Activated effector memory CD4-positive, alpha-beta T cell treated with anti-CD3 and anti-CD28 coated beads, Interleukin-2, amount 50 U/mL, for 16 hours (primary cell): Measurements from ENCODE around the gene GPR55.

Experiments
- DNase-seq: peaks from one replicate; pipeline ENCODE4 v3.0.0-alpha.2; 2020

Gene GPR55

DNA sequence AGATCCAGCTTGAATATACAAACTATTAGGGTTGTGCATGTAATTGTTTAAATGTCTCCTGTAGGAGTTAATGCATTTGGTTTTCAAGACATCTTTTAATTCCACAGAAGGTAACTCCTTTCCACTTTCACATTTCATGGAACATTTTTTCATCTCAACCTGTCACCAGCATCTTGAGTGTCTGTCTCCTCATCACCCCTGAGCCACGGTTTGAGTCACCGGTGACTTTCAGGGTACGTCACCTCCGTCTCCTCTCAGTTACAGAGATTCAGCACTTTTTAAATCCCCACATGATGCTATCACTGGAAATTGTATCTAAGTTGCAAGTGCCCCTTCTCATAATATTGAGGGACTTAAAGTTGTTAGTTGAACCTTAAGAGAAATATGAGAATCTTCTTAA is 25.3 kb downstream of the GPR55 start:
- DNase-seq, result peak; percentile 79

DNA sequence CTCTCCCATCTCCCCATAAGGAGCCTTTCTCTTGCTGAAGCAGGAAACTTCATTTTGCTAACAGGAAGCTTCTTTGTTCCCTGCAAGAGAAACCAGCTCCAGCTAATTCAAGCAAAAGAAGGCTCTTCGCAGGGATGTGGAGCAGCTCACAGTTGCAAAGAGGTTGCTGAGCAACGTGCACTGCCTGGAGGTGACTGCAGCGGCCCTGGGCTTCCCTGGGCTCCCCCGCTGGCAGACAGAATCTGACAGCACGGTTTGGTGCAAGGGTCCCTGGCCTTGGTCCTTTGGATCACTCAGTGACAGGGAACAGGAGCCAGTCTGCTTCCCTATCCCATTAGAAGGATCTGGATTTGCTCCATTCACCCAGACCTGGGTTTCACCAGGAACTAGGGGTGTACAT is 25.8 kb downstream of the GPR55 start:
- peak; percentile 25 for DNase-seq

DNA sequence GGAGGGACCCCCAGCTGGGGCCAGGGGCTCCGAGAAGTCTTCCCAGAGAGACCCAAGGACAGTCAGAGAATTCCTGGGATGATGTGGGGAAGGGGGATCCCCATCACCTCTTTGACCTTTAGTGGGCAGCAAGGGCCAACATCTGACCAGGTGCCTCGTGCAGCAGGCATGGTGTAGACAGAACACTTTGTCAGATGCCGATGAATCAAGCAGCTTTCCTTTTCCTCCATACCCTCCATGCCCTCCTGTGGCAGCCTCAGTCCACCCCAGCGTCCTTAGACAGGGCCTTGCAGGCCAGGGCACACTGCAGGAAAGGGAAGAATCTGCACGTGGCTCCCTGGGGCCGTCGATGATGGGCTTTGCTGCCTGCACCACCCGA is 26.3 kb downstream of the GPR55 start:
- peak; percentile 60 for DNase-seq

DNA sequence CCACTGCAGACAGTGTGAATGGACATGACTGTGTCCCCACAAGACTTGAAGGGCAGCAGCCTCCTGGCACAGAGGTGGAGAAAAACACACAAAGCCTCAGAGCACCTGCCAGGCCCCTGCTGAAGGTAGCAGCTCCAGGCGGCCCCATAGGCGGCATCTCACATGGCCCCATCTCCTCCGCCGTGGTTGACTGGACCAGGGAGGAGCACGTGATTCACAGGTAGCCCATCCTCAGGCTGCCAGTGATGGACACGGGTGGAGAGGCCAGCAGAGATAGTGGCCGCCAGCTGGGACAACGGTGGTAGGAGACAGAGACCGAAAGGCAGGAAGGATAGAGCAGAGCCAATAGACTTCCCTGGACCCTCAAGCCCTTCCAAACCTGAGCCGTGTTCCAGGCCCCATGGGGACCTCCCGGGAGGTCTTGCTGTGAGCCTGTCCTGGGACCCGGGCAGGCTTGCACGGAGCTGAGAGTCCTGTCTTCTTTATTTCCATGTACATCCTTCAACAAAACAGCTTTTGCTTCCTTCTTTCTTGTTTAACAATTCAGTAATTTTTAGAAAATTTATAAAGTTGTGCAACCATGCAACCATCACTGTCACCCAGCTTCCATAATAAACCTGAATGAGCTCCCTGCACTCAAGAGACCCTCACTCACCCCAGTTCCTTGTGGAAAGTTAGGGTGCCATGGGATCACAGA is 26.9 kb downstream of the GPR55 start:
- peak; percentile 60 for DNase-seq

DNA sequence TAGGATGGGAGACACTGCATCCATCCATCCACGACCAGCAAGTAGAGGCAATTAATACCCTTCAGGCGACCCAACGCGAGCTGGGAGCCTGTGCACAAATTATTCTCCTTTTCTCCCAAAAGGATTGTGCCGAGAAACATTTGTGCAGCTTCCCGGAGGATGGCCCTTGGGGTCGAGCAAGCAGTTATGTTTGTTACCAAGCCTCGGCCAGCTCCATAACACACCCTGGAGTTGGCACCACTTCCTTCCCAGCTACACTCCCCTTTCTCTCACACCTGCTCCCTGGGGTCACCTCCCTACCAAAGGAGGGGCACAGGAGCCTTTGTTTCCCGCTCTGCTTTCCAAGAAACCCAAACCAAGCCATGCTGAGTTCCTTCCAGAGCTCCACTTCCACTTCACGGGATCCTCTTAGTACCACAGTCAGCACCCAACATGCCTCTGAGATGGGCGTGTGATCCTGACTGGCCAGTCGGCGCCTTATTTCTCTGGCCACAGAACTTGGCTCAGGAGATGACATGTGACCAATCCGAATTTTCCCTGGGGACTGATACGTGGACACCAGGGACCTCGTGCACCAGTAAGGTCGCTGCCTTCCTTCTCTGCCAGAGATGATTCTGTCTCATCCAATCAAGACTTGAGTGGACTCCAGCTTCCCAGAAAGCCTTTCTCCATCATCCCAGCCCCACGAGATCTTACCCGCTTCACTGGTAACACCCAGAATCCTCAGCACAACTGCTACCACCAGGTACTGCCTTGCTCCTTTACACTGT is 28.5 kb downstream of the GPR55 start:
- peak; percentile 37 for DNase-seq

DNA sequence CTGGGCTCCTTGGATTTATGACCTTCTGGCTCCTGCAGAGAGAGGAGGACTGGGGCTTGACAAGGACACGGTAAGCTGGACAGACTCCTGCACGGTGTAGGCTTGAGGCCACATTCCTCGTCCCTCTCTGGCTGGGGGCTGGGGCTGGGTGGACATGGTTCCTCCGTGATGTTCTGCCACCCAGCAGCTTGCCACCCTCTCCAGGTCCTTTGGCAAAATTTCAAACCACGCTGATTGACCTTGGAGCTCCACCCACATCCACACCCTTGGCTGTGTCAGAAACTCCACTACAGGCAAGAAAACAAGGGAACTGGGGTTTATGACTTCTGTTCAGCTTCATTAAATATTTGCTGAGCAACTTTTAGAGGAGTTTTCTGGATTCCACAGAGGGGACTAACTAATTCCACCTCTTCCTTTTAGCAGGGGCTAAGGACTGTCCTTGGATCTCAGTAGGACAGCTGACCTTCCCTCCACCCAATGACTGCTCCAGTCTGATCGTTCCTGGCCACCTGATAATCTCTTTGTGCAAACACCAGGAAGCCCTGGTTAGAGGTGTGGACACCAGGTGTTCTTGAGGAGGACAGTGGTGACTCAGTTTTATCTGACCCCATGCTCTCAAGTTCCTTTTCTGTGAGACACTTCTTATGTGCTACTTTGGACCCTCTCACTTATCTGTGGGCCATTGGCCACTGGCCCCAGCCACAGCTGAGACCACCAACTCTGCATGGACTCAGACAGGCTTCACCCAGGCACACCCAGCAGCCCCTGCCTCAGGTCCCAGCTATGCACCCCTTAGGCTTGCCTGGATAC is 29.3 kb downstream of the GPR55 start:
- no peak for DNase-seq

DNA sequence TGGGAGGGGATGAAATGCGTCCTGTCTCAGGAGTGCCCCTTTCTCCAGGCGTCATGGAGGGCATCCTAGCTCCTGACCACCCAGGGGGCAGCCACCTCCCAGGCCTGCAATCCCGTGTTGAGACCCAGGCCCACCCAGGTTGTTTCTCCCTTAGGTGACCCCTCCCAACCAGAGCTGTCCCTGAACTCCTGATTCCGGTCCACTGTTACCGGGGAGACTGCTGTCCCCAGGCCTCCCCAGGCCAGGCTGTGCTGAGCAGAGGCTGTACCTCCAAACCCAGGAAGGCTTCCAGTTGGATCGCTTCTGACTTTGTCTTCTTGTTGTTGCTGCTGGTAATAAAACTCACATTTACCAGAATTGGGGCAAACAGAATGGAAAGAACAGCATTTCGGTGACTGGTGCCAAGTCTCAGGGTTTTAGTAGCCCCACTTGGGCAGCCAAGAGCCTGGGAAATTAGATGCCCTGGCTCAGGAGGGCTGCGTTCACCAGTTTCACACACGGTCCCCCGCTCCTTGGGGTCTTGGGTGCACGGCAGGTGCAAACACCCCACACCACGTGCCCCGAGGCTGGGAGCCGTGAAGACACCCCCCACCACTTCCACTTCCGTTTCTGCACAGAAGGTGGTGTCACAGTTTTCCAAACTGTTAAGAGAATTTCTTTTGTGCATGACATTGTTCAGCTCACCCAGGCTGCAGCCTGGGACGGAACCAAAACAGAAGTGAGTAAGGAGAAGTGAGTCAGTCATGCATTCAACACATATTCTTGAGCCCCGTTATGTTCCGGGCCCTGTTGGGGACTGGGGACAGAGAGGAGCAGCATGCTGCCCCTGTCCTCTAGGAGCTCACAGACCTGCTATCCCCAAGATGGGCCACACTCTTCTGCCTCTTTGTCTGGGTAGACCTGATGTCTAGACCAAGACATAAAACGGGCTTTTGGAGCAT is 30.9 kb downstream of the GPR55 start:
- DNase-seq, result peak; percentile 61

DNA sequence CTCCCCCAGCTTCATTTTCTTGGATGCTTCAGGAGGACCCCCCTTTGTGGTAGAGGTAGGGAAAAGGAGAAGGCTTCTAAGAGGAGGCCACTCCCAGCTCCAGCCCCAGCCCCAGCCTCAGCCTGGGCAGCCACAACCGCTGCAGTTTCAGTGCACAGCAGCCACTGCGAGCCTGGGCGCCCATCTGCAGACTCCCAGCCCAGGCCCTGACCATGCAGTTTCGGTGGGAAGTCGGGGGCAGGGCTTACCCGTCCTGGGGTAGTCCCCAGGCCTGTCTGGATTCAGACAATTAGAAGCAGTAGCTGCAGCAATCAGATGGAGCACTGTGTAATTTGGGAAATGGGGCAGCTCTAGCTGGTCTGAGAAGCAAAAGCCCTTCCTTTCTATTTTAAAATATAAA is 31.7 kb downstream of the GPR55 start:
- DNase-seq, result peak; percentile 56

DNA sequence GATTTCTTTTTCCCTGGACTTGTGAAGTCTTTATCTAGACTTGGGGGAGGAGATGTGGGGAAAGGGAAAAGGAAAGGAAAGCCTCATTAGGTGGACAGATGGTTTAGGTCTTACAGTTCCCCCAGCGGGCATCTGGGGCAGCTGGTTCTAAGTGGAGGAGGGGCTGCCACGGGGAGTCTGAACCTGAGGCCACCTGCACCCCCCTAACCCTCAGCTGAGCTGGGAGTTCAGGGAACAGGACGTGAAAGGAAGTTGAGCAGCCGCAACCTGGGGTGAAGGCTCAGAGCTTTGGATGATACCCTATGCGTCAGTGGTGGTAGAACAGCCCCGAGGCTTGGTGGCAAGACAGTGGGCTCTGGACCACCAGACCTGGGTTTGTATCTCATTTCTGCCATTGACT is 33.5 kb downstream of the GPR55 start:
- DNase-seq, result no peak

DNA sequence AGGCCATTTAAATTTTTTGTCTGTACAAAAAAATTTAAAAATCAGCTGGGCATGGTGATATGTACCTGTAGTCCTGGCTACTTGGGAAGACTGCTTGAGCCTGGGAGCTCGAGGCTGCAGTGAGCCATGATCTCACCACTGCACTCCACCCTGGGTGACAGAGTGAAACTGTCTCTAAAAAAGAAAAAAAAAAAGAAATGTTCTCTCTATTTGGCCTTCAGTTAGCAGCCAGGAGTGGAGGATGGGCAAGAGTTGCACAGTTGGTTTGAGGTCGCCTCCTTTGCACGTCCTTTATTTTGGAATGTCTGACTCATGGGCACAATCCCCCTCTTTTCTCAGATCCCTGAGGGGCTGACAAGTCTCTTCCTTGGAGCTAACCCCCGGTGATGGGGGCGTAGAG is 34.0 kb downstream of the GPR55 start:
- DNase-seq, result no peak

DNA sequence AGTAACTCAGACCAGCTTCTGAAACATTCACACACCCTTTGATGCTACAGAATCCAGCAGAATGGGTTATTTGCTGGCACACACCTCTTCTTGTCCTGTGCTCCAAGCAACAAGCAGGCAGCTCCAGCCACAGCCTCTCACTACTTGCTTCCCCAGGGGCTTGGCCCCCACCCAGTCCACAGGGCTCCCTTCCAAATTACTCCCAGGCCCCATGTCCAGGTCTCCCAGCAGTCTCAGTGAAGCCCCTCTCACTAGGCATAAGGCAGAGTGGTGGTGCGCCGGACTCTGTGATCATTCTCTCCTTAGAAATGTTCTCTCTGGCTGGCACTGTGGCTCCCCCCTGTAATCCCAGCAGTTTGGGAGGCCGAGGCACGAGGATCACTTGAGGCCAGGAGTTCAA is 34.4 kb downstream of the GPR55 start:
- no peak for DNase-seq

DNA sequence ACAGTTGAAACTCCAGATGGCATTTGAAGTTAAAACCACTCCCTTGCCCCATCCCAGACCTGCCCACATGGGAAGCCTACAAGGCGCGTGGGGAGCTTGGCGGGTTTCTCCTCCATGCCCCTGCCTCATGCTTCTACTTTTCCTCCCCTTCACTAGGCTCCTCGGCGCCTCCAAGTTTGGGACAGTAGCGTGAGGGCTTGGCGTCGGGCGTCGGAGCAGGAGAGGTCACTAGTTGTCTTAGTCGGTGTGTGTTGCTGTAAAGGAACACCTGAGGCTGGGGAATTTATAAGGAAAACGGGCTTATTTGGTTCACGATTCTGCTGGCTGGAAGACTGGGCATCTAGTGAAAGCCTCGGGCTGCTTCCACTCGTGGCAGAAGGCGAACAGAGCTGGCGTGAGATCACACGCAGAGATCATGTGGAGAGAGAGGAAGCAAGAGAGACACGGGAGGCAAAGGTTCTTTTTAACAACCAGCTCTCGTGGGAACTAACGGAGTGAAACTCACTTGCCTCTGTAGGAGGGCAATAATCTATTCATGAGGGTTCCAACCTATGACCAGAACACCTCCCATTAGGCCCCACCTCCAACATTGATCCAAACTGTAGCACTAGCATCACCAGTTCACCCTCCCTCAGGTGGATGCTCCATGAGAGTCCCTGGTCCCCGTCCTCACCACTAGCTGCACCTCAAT is 35.0 kb downstream of the GPR55 start:
- DNase-seq, result no peak

DNA sequence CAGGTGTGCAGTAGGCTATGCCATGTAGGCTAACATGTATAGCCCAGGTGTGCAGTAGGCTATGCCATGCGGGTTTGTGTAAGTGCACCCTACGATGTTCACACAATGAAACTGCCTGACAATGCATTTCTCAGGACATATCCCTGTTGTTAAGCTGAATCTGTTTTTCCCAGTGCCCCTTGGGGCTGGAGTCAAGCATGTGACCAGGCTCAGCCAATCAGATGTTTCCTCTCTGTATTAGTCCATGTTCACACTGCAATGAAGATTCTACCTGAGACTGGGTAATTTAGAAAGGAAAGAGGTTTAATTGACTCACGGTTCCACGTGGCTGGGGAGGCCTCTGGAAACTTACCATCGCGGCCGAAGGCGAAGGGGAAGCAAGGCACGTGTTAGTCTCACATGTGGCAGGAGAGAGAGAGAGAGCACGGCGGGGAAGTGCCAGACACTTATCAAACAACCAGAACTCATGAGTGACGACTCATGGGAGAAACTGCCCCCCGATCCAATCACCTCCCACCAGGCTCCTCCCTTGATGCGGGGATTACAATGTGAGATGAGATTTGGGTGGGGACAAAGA is 36.1 kb downstream of the GPR55 start:
- DNase-seq, result no peak

DNA sequence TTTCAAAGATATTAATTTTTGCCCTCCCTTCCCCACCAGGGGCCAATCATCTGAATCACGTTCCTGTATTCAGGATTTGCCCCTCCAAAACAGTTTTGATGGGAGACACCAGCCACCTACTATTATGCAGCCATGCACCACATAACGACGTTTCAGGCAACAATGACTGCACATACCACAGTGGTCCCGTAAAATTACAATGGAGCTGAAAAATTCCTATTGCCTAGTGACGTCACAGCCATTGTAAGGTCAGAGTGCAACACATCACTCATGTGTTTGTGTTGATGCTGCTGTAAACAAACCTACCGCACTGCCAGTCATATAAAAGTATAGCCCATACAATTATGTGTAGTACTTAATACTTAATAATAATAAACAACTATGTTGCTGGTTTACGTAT is 37.7 kb downstream of the GPR55 start:
- no peak for DNase-seq

DNA sequence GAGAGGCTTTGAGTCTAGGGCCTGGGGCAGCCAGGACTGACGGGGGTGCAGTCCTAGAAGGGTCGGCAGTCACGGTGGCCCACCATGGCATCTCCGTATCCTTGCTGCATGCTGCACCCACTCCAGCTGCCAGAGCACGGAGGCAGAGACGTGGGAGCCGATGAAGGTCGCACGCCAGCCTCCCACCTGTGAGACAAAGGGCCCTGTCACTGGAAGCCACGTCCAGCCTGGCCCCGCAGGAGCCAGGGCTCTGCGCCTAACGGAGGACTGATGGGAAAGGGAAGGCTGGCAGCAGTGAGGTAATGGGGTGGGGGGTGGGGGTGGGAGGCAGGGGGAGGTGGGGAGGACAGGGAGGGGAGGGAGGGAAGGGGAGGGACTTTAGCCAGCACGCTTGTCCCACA is 38.4 kb downstream of the GPR55 start:
- no peak for DNase-seq

DNA sequence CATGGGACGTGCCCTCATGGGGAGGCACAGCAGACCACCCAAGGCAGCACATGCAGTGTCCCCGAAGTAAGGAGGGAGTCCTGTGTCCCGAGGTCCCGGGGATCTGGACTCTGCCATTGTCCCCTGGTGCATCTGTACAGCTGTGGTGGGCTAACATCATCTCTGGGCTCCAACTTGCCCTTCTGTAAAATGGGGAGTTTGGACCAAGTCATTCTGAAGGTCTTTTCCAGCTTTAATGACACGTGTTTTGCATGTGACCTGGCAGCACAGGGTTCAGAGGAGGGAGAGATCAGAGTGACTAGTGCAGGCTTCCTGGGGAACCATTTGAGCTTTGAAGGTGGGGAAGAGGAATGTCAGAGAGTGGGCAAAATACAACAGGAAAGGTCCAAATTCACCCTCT is 38.8 kb downstream of the GPR55 start:
- DNase-seq, result no peak

DNA sequence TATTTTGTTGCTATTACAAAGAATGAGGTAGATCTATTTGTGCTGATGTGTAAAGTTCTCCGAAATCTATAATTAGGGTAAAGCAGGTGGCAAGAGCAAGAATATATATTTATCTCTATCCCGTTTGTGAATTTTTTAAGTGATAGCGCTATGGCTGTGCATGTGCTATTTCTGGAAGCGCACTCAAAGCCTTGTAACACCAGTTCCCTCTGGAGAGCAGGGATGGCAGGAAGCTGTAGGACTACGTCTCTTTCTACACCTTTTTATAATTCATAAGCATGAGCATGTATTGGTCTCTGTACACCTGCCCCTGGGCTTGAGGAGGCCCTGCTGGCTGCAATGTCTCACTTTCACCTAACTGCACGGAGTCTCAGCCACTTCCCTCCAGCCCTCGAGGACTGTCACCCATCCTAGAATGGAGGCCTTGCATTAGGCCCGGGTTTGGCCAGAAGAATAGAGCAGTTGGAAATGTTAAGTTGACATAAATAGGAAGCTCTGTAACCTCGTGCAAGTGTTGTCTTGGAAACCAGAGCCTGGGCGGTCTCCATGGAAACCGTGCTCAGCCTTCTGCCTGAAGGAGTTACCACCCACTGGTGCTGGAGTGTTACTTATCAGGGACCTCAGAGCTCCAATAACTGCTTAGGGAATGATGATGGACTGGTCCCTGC is 39.4 kb downstream of the GPR55 start:
- no peak for DNase-seq

DNA sequence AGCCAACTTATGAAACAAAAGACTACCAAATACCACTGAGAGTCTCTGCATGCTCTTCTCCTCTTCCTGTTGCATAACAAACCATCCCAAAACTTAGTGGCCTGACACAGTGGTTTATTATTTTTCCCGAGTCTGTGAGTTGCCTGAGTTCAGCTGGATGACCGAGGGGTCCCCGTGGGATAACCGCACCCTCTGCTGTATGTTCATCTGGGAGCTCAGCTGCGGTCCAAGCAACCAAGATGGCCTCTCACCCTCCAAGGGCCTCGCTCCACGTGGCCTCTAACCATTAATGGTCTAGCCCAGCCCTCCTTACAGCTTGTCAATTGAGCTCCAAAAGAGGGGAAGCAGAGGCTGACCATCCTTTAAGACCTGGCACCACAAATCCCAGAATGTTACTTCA is 43.2 kb downstream of the GPR55 start:
- peak; percentile 36 for DNase-seq

DNA sequence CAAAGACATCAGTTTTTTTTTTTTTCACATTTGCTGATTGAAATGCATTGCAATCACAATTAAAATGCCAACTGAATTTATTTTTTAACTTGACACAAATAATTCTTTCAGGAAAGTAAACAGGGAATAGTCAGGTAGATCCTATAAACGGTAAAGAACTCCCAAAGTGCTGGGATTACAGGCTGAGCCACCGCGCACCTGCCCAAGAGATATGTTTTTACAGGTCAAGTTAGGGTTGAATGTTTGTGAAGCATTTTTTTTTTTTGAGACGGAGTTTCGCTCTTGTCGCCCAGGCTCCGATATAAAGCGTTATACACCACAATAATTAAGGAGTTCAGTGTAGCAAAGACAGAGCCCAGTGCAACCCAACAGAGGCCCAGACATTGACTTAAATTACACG is 45.2 kb downstream of the GPR55 start:
- DNase-seq, result no peak

DNA sequence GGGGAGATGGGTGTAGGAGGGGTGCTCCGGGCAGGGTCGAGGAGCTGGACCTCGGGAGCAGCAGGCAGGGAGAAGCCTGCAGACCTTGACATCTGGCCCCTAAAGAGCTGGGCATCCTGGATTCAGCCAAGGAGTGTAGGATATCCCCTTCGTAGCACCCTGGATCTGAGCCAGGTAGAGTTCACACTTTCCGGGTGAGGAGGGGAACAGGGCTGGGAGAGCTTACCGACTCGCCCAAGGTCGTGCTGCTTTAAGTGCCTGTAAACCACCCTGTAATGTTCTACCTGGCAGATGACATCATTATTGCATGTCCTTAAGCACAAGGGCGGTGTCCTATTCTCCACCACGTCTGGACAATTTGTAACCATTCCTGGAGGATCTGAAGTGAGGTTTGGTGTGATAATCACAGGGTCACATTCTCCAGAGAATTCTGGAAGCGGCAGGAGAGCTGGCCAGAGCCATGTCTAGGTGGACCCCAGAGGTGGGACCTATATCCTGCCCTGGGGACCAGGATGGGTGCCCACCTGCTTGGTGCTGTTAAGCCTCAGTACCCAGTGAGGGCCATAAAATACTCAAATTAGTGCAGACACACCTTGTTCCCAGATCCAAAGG is 45.7 kb downstream of the GPR55 start:
- peak; percentile 36 for DNase-seq
